ENCODE data around the gene PCSK1.

DNA sequence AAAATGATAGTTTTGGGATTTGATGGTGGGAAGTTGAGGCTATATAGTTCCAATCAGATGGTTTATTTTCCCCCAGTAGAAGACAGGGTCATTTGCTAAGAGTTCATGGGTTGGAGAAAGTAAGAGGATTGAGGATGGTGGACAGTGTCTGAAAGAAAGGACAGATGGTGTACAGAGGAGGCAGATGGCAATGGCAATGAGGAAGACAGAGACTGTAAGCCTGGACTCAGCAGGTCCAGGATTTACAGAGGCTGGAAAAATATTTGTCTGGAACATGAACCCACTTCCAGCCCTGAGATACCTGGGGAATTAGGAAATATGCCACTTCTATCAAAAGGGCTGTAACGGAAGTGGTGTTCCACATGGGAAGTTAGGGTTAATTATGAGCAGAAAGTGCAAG, 84.5 kb downstream of the PCSK1 start:
- TF ChIP-seq, protein P1, sequence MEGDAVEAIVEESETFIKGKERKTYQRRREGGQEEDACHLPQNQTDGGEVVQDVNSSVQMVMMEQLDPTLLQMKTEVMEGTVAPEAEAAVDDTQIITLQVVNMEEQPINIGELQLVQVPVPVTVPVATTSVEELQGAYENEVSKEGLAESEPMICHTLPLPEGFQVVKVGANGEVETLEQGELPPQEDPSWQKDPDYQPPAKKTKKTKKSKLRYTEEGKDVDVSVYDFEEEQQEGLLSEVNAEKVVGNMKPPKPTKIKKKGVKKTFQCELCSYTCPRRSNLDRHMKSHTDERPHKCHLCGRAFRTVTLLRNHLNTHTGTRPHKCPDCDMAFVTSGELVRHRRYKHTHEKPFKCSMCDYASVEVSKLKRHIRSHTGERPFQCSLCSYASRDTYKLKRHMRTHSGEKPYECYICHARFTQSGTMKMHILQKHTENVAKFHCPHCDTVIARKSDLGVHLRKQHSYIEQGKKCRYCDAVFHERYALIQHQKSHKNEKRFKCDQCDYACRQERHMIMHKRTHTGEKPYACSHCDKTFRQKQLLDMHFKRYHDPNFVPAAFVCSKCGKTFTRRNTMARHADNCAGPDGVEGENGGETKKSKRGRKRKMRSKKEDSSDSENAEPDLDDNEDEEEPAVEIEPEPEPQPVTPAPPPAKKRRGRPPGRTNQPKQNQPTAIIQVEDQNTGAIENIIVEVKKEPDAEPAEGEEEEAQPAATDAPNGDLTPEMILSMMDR (IDR thresholded peaks at IDR 0.05) = no peak
- no peak for TF ChIP-seq POLR2A (IDR thresholded peaks at IDR 0.05)
